ENCODE results near the gene PLD5.
"Not testable (repeated sequence)": the region's sequence is repeated elsewhere in the genome, so short reads cannot be mapped to it uniquely, and the experiment has no call there.

PLD5 gene

GRCh38 chr1:242189591-242189990, 334.9 kb downstream of the PLD5 start:
- DNase-seq: no peak
- no peaks in the 10 kb centered on the region for H3K9me3 ChIP-seq (ENCODE audit: control insufficient read depth, low read length)
- H3K36me3 ChIP-seq (ENCODE audit: control insufficient read depth, insufficient read depth, low read length): no peaks in the 10 kb centered on the region
- no peaks in the 10 kb centered on the region for H3K27me3 ChIP-seq (replicated peaks; ENCODE audit: control insufficient read depth, insufficient read depth, low read length, poor library complexity, severe bottlenecking)
- H3K27ac ChIP-seq (ENCODE audit: insufficient read depth, low read length, poor library complexity, severe bottlenecking): no peak overlapping the region
- no peaks in the 10 kb centered on the region for H3K4me1 ChIP-seq (ENCODE audit: control insufficient read depth, insufficient read depth, low read length, poor library complexity, severe bottlenecking)
- H3K4me3 ChIP-seq (ENCODE audit: insufficient read depth, low read depth, low read length, poor library complexity, severe bottlenecking): no peak overlapping the region

- no peak overlapping the region for H3K27ac ChIP-seq (ENCODE audit: insufficient read depth, low read length, poor library complexity, severe bottlenecking)
- no peak overlapping the region for H3K4me3 ChIP-seq (ENCODE audit: insufficient read depth, low read depth, low read length, poor library complexity, severe bottlenecking)
Observed at GRCh38 chr1:242187816-242188215, 336.7 kb downstream of the PLD5 start.

DNA sequence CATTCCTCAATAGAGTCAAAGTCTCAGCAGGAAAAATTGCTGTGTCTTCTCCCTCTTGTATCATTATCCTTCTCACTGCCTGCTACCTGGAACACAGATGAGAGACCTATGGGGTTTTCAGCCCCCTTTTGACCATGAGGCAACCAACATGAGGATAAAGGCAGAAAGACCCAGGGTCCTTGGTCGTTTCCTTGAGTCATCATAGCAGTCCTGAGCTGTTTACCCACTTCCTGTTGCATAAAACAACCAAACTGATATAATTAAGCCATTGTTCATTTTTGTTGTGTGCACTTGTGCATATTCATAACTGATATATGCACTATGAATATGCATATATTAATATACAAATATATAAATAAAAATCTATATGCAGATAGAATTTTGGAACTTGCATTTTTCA, 337.3 kb downstream of the PLD5 start:
- Histone ChIP-seq H3K4me3 (ENCODE audit: insufficient read depth, low read depth, low read length, poor library complexity, severe bottlenecking) (no peak overlapping the region), H3K27me3 (replicated peaks; ENCODE audit: control insufficient read depth, insufficient read depth, low read length, poor library complexity, severe bottlenecking) (no peaks in the 10 kb centered on the region), H3K36me3 (ENCODE audit: control insufficient read depth, insufficient read depth, low read length) (no peaks in the 10 kb centered on the region), H3K4me1 (ENCODE audit: control insufficient read depth, insufficient read depth, low read length, poor library complexity, severe bottlenecking) (no peaks in the 10 kb centered on the region), H3K27ac (ENCODE audit: insufficient read depth, low read length, poor library complexity, severe bottlenecking) (no peak overlapping the region), H3K9me3 (ENCODE audit: control insufficient read depth, low read length) (no peaks in the 10 kb centered on the region)
- no peak for DNase-seq

More at GRCh38 chr1:242187816-242188215, 336.7 kb downstream of the PLD5 start:
- Histone ChIP-seq H3K4me1 (ENCODE audit: control insufficient read depth, insufficient read depth, low read length, poor library complexity, severe bottlenecking) (no peaks in the 10 kb centered on the region), H3K27me3 (replicated peaks; ENCODE audit: control insufficient read depth, insufficient read depth, low read length, poor library complexity, severe bottlenecking) (no peaks in the 10 kb centered on the region), H3K36me3 (ENCODE audit: control insufficient read depth, insufficient read depth, low read length) (no peaks in the 10 kb centered on the region), H3K9me3 (ENCODE audit: control insufficient read depth, low read length) (no peaks in the 10 kb centered on the region)
- no peak for DNase-seq

- no peak overlapping the region for H3K4me3 ChIP-seq (ENCODE audit: insufficient read depth, low read depth, low read length, poor library complexity, severe bottlenecking)
- no peaks in the 10 kb centered on the region for H3K36me3 ChIP-seq (ENCODE audit: control insufficient read depth, insufficient read depth, low read length)
- no peak overlapping the region for H3K27ac ChIP-seq (ENCODE audit: insufficient read depth, low read length, poor library complexity, severe bottlenecking)
- H3K27me3 ChIP-seq (replicated peaks; ENCODE audit: control insufficient read depth, insufficient read depth, low read length, poor library complexity, severe bottlenecking): no peaks in the 10 kb centered on the region
- no peaks in the 10 kb centered on the region for H3K4me1 ChIP-seq (ENCODE audit: control insufficient read depth, insufficient read depth, low read length, poor library complexity, severe bottlenecking)
- no peaks in the 10 kb centered on the region for H3K9me3 ChIP-seq (ENCODE audit: control insufficient read depth, low read length)
- no peak for DNase-seq
Observed at GRCh38 chr1:242185731-242186130, 338.8 kb downstream of the PLD5 start.

DNA sequence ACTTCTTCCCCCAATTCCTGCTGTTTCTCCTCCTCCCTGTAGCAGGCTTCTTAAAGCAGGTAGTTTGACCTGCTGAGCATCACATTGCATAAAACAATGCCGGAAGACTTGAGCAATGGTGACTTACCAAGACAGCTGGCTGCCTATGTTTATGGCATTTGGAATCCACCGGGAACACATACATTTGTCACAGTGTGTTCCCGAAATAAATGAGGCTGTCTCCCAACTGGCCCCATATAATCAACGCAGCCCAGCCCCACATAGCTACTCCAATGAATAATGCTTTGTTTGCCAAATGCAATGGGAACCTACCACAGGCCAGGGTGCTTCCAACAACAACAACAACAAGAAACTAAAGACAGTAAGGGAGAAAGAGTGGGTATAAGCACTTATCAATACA, 339.5 kb downstream of the PLD5 start:
- Histone ChIP-seq H3K4me1 (ENCODE audit: control insufficient read depth, insufficient read depth, low read length, poor library complexity, severe bottlenecking) (no peaks in the 10 kb centered on the region), H3K4me3 (ENCODE audit: insufficient read depth, low read depth, low read length, poor library complexity, severe bottlenecking) (no peak overlapping the region), H3K27me3 (replicated peaks; ENCODE audit: control insufficient read depth, insufficient read depth, low read length, poor library complexity, severe bottlenecking) (no peaks in the 10 kb centered on the region), H3K27ac (ENCODE audit: insufficient read depth, low read length, poor library complexity, severe bottlenecking) (no peak overlapping the region), H3K36me3 (ENCODE audit: control insufficient read depth, insufficient read depth, low read length) (no peaks in the 10 kb centered on the region), H3K9me3 (ENCODE audit: control insufficient read depth, low read length) (no peaks in the 10 kb centered on the region)
- no peak for DNase-seq

DNA sequence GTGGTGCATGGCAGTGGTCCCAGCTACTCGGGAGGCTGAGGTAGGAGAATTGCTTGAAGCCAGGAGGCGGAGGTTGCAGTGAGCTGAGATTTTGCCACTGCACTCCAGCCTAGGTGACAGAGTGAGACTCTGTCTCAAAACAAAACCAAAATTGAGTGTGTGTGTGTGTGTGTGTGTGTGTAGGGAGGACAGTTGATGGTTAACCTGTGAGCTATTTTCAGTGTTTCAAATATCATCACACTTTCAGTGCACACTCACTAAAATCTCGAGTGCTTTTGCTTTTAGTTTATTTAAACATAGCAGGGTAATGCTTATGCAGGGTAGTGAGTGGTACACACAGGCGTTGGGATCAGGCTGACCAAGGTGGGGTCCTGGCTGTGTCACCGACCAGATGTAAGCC, 344.7 kb downstream of the PLD5 start:
- not testable (repeated sequence) for H3K4me1 ChIP-seq (ENCODE audit: control insufficient read depth, insufficient read depth, low read length, poor library complexity, severe bottlenecking); H3K4me3 ChIP-seq (ENCODE audit: insufficient read depth, low read depth, low read length, poor library complexity, severe bottlenecking); H3K9me3 ChIP-seq (ENCODE audit: control insufficient read depth, low read length); DNase-seq; H3K36me3 ChIP-seq (ENCODE audit: control insufficient read depth, insufficient read depth, low read length); H3K27me3 ChIP-seq (replicated peaks; ENCODE audit: control insufficient read depth, insufficient read depth, low read length, poor library complexity, severe bottlenecking); H3K27ac ChIP-seq (ENCODE audit: insufficient read depth, low read length, poor library complexity, severe bottlenecking)

GRCh38 chr1:242178924-242179708, 345.4 kb downstream of the PLD5 start:
- DNase-seq: no peak
- no peak overlapping the region for H3K27ac ChIP-seq (ENCODE audit: insufficient read depth, low read length, poor library complexity, severe bottlenecking)
- H3K27me3 ChIP-seq (replicated peaks; ENCODE audit: control insufficient read depth, insufficient read depth, low read length, poor library complexity, severe bottlenecking): no peaks in the 10 kb centered on the region
- H3K4me1 ChIP-seq (ENCODE audit: control insufficient read depth, insufficient read depth, low read length, poor library complexity, severe bottlenecking): no peaks in the 10 kb centered on the region
- H3K36me3 ChIP-seq (ENCODE audit: control insufficient read depth, insufficient read depth, low read length): no peaks in the 10 kb centered on the region
- no peaks in the 10 kb centered on the region for H3K9me3 ChIP-seq (ENCODE audit: control insufficient read depth, low read length)
- H3K4me3 ChIP-seq (ENCODE audit: insufficient read depth, low read depth, low read length, poor library complexity, severe bottlenecking): no peak overlapping the region

- DNase-seq: no peak
- H3K9me3 ChIP-seq (ENCODE audit: control insufficient read depth, low read length): no peaks in the 10 kb centered on the region
- H3K4me3 ChIP-seq (ENCODE audit: insufficient read depth, low read depth, low read length, poor library complexity, severe bottlenecking): no peak overlapping the region
- no peaks in the 10 kb centered on the region for H3K4me1 ChIP-seq (ENCODE audit: control insufficient read depth, insufficient read depth, low read length, poor library complexity, severe bottlenecking)
- no peaks in the 10 kb centered on the region for H3K36me3 ChIP-seq (ENCODE audit: control insufficient read depth, insufficient read depth, low read length)
- no peaks in the 10 kb centered on the region for H3K27me3 ChIP-seq (replicated peaks; ENCODE audit: control insufficient read depth, insufficient read depth, low read length, poor library complexity, severe bottlenecking)
- H3K27ac ChIP-seq (ENCODE audit: insufficient read depth, low read length, poor library complexity, severe bottlenecking): no peak overlapping the region
Observed at GRCh38 chr1:242178436-242178835, 346.1 kb downstream of the PLD5 start.

DNA sequence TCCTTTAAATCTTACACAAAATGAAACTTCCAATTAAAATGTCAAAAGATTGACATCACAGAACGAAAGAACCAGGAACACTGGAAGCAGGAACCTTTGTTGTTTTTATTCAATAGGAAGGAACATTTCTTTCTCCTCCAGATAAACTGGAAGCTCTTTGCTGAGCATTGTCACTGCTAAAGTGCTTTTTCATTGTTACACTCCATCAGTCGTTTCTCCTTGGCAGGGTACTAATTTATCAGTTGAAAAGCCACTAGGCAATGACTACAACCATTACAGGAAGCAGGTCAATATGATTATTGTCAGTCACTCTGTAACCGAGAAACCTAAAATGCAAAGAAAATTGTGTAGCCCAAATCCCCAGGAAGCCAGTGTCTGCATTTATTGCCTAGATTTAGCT, 362.4 kb downstream of the PLD5 start:
- no peak for DNase-seq
- no peaks in the 10 kb centered on the region for H3K9me3 ChIP-seq (ENCODE audit: control insufficient read depth, low read length)
- H3K36me3 ChIP-seq (ENCODE audit: control insufficient read depth, insufficient read depth, low read length): no peaks in the 10 kb centered on the region
- no peak overlapping the region for H3K4me3 ChIP-seq (ENCODE audit: insufficient read depth, low read depth, low read length, poor library complexity, severe bottlenecking)
- H3K4me1 ChIP-seq (ENCODE audit: control insufficient read depth, insufficient read depth, low read length, poor library complexity, severe bottlenecking): no peaks in the 10 kb centered on the region
- H3K27ac ChIP-seq (ENCODE audit: insufficient read depth, low read length, poor library complexity, severe bottlenecking): no peak overlapping the region
- no peaks in the 10 kb centered on the region for H3K27me3 ChIP-seq (replicated peaks; ENCODE audit: control insufficient read depth, insufficient read depth, low read length, poor library complexity, severe bottlenecking)

- H3K27ac ChIP-seq (ENCODE audit: insufficient read depth, low read length, poor library complexity, severe bottlenecking): no peak overlapping the region
- no peak overlapping the region for H3K4me3 ChIP-seq (ENCODE audit: insufficient read depth, low read depth, low read length, poor library complexity, severe bottlenecking)
Observed at GRCh38 chr1:242147096-242147976, 377.2 kb downstream of the PLD5 start.

More at GRCh38 chr1:242147096-242147976, 377.2 kb downstream of the PLD5 start:
- H3K9me3 ChIP-seq (ENCODE audit: control insufficient read depth, low read length): no peaks in the 10 kb centered on the region
- H3K36me3 ChIP-seq (ENCODE audit: control insufficient read depth, insufficient read depth, low read length): no peaks in the 10 kb centered on the region
- no peaks in the 10 kb centered on the region for H3K4me1 ChIP-seq (ENCODE audit: control insufficient read depth, insufficient read depth, low read length, poor library complexity, severe bottlenecking)
- DNase-seq: no peak
- H3K27me3 ChIP-seq (replicated peaks; ENCODE audit: control insufficient read depth, insufficient read depth, low read length, poor library complexity, severe bottlenecking): no peaks in the 10 kb centered on the region

All from effector memory CD4-positive, alpha-beta T cell (primary cell).